Subcutaneous adipose tissue (tissue), 4 donors: ENCODE data around the gene VRK2. TPM values are rescaled to one million over a fixed set of nuclear protein-coding genes. Genes with fewer than 3 reads are reported as not detected.

ENCODE experiments used
- CTCF ChIP-seq: fragments of 450-650 bp; IDR thresholded peaks from one replicate; pipeline ENCODE4 v1.5.1; 2016; ENCODE audit warnings: low read depth, mild to moderate bottlenecking, control low read depth, antibody characterized with exemption, moderate library complexity
- total RNA-seq, 4 donors: library from RNA; depleted of rRNA; stranded (reverse); fragments of >200 nt; gene quantifications; one replicate each; pipeline ENCODE4 v1.1.0, GENCODE V29; 2016

Gene VRK2
- total RNA-seq, 4 donors from 2014 or later = 18.5 to 42.7 (median 23.9) TPM

- no peak for TF ChIP-seq CTCF
Measured at GRCh38 chr2:58186501-58186900, 139.9 kb downstream of the VRK2 start.

GRCh38 chr2:58194458-58194857 lies 147.9 kb downstream of the VRK2 start:
- no peak for TF ChIP-seq CTCF

GRCh38 chr2:58195662-58196061 lies 149.1 kb downstream of the VRK2 start:
- no peak for TF ChIP-seq CTCF

GRCh38 chr2:58197894-58198293 lies 151.3 kb downstream of the VRK2 start:
- TF ChIP-seq CTCF = no peak

- no peak for TF ChIP-seq CTCF
Measured at GRCh38 chr2:58202404-58202803, 155.8 kb downstream of the VRK2 start.

GRCh38 chr2:58203018-58203417 lies 156.4 kb downstream of the VRK2 start:
- TF ChIP-seq CTCF = no peak

- no peak for TF ChIP-seq CTCF
Measured at GRCh38 chr2:58204195-58204959, 157.8 kb downstream of the VRK2 start.
